Measurements from ENCODE around the gene RALA.

DNA sequence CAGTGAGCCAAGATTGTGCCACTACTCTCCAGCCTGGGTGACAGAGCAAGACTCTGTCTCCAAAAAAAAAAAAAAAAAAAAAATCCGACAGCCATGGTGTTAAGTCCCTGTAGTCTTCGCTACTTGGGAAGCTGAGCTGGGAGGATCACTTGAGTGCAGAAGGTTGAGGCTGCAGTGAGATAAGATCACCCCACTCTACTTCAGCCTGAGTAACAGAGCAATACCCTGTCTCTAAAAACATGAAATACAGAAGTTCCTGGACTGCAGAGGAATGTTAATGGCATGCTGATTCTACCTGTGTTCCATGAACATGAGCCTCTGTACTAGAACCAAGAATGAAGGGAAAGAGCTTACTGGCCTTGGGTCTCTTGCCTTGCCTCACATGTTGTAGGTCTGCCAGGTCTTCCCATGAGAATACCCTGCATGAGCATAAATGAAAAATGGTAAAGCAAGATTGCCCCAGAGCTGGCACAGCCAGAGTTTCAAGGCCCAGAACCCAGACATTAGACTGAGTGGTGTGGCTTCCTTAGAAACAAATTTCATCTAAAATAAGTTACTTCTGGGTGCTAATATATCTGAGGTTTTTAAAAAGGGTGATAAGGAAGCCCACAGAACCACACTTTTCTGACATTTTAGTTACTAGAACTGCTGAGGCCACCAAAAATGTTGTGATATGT lies 48.6 kb upstream of the RALA start:
- TF ChIP-seq CTCF (conservative IDR thresholded peaks at IDR 0.05; ENCODE audit: low read depth in 2 of 2) (no peak), POLR2AphosphoS5 (IDR thresholded peaks at IDR 0.05; ENCODE audit: low read depth) (no peak), REST (IDR thresholded peaks at IDR 0.05; ENCODE audit: unreplicated experiment) (no peak), EZH2 (IDR thresholded peaks at IDR 0.05; ENCODE audit: low read depth, unreplicated experiment) (no peak), CREB1 (CRISPR knock-in tag; IDR thresholded peaks at IDR 0.05; ENCODE audit: low read depth) (no peak), EZH2phosphoT487 (IDR thresholded peaks at IDR 0.05; ENCODE audit: unreplicated experiment) (no peak), JUNB (IDR thresholded peaks at IDR 0.05; ENCODE audit: unreplicated experiment) (no peak), NANOG (IDR thresholded peaks at IDR 0.05; ENCODE audit: borderline replicate concordance) (no peak), ZNF331 (CRISPR knock-in tag; IDR thresholded peaks at IDR 0.05; ENCODE audit: low read depth) (no peak), ETS1 (IDR thresholded peaks at IDR 0.05) (no peak), ZNF114 (CRISPR knock-in tag; IDR thresholded peaks at IDR 0.05) (no peak), ZNF462 (CRISPR knock-in tag; IDR thresholded peaks at IDR 0.05) (no peak)

Measured in GM23338 (cell line).